ENCODE results near the gene ATF2.

- TF ChIP-seq CTCF (IDR thresholded peaks at IDR 0.05; ENCODE audit: insufficient read depth, low read length, poor library complexity, severe bottlenecking) = no peak
- TF ChIP-seq EZH2phosphoT487 (conservative IDR thresholded peaks at IDR 0.05; ENCODE audit: low read length) = no peak
These were observed 112.0 kb downstream of the ATF2 start for GRCh38 chr2:175055993-175056392.

Measured in SU-DHL-6 (cell line).